WERI-Rb-1 (cell line): ENCODE data around the gene SLC35G3.

Source experiments
- DNase-seq: peaks from one replicate; pipeline ENCODE4 v3.0.0-alpha.2; 2020
- H3K27ac ChIP-seq: fragments of 250-450 bp; sonication (Bioruptor Pico); 2 replicates; pipeline ENCODE4 v1.5.1; 2020; ENCODE audit warnings: mild to moderate bottlenecking, moderate library complexity
- H3K27me3 ChIP-seq: fragments of 250-450 bp; sonication (Bioruptor Pico); 2 replicates; pipeline ENCODE4 v1.5.1; 2021; ENCODE audit warnings: mild to moderate bottlenecking, low read depth, moderate library complexity; ENCODE audit not compliant: insufficient read depth, severe bottlenecking
- H3K36me3 ChIP-seq: fragments of 250-450 bp; sonication (Bioruptor Pico); 2 replicates; pipeline ENCODE4 v1.5.1; 2020; ENCODE audit warnings: mild to moderate bottlenecking, moderate library complexity
- H3K4me3 ChIP-seq: 2 replicates; pipeline ENCODE4 v1.5.1; 2011; ENCODE audit warnings: low read depth, mild to moderate bottlenecking, control low read depth, low read length
- H3K9me3 ChIP-seq: fragments of 250-450 bp; sonication (Bioruptor Pico); 2 replicates; pipeline ENCODE4 v1.5.1; 2021; ENCODE audit warnings: mild to moderate bottlenecking, moderate library complexity; ENCODE audit not compliant: severe bottlenecking
- CTCF ChIP-seq: IDR thresholded peaks from 2 replicates; pipeline ENCODE4 v1.5.1; 2011; ENCODE audit warnings: low read depth, mild to moderate bottlenecking, control low read depth, inconsistent platforms, low read length

Gene SLC35G3

GRCh38 chr17:35229638-35230037, 35.4 kb upstream of the SLC35G3 start:
- no peak overlapping the region for H3K27ac ChIP-seq
- H3K9me3 ChIP-seq = peaks cover 2% of the 10 kb centered on the region
- peaks cover 60% of the 10 kb centered on the region for H3K27me3 ChIP-seq
- DNase-seq = no peak
- H3K4me3 ChIP-seq = no peak overlapping the region
- H3K36me3 ChIP-seq = no peaks in the 10 kb centered on the region
- no peak for TF ChIP-seq CTCF

- no peak for DNase-seq
- Histone ChIP-seq H3K27ac (no peak overlapping the region), H3K27me3 (peaks cover 62% of the 10 kb centered on the region), H3K36me3 (no peaks in the 10 kb centered on the region), H3K4me3 (no peak overlapping the region), H3K9me3 (peaks cover 2% of the 10 kb centered on the region)
- TF ChIP-seq CTCF = no peak
Observed at GRCh38 chr17:35227546-35227945, 33.4 kb upstream of the SLC35G3 start.

GRCh38 chr17:35224436-35224835, 30.2 kb upstream of the SLC35G3 start:
- no peak for TF ChIP-seq CTCF
- Histone ChIP-seq H3K27me3 (peaks cover 65% of the 10 kb centered on the region), H3K4me3 (no peak overlapping the region), H3K27ac (no peak overlapping the region), H3K9me3 (peaks cover 2% of the 10 kb centered on the region), H3K36me3 (no peaks in the 10 kb centered on the region)
- DNase-seq = no peak

GRCh38 chr17:35222452-35222851, 28.3 kb upstream of the SLC35G3 start:
- no peak for TF ChIP-seq CTCF
- no peaks in the 10 kb centered on the region for H3K36me3 ChIP-seq
- H3K27ac ChIP-seq = no peak overlapping the region

DNA sequence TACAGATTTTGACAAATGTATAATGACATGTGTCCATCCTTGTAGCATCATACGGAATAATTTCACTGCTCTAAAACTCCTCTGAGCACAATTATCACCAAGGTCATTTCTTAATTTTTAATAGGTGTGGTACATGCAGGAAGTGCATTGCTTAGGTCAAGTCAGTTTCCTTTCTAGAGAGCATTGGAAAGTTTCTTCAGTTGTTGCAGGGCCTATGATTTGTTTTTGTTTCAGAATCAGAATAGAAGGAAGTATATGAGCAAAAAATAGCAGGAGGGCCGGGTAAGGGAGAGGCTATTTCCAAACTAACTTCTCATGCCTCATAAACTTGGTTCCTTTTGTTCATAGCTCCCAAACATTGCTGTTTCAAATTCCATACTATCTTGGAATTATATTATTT, 24.7 kb upstream of the SLC35G3 start:
- Histone ChIP-seq H3K36me3 (no peaks in the 10 kb centered on the region), H3K9me3 (no peaks in the 10 kb centered on the region), H3K27ac (no peak overlapping the region), H3K4me3 (no peak overlapping the region), H3K27me3 (peaks cover 68% of the 10 kb centered on the region)
- TF ChIP-seq CTCF = no peak
- DNase-seq = no peak

More at GRCh38 chr17:35222452-35222851, 28.3 kb upstream of the SLC35G3 start:
- no peak for DNase-seq
- peaks cover 63% of the 10 kb centered on the region for H3K27me3 ChIP-seq
- no peak overlapping the region for H3K4me3 ChIP-seq
- peaks cover 2% of the 10 kb centered on the region for H3K9me3 ChIP-seq

- TF ChIP-seq CTCF = no peak
- H3K27me3 ChIP-seq = peaks cover 83% of the 10 kb centered on the region
- H3K36me3 ChIP-seq = no peaks in the 10 kb centered on the region
- no peak overlapping the region for H3K4me3 ChIP-seq
- no peak for DNase-seq
- H3K27ac ChIP-seq = no peak overlapping the region
- H3K9me3 ChIP-seq = no peaks in the 10 kb centered on the region
Observed at GRCh38 chr17:35217107-35217506, 22.9 kb upstream of the SLC35G3 start.
